GM21528 (cell line): ENCODE data around the gene KLHDC2.
A peak's percentile ranks its signal among the peaks of the same experiment; 100 is the strongest.
"Not testable (repeated sequence)": the region's sequence is repeated elsewhere in the genome, so short reads cannot be mapped to it uniquely, and the experiment has no call there.

Experiments
- ATAC-seq: cut with Tn5 transposase; IDR thresholded peaks from one replicate; pipeline ENCODE4 v1.9.1; 2021; ENCODE audit warnings: mild to moderate bottlenecking, moderate library complexity; ENCODE audit not compliant: unreplicated experiment, low FRiP score

The KLHDC2 gene, protein sequence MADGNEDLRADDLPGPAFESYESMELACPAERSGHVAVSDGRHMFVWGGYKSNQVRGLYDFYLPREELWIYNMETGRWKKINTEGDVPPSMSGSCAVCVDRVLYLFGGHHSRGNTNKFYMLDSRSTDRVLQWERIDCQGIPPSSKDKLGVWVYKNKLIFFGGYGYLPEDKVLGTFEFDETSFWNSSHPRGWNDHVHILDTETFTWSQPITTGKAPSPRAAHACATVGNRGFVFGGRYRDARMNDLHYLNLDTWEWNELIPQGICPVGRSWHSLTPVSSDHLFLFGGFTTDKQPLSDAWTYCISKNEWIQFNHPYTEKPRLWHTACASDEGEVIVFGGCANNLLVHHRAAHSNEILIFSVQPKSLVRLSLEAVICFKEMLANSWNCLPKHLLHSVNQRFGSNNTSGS

DNA sequence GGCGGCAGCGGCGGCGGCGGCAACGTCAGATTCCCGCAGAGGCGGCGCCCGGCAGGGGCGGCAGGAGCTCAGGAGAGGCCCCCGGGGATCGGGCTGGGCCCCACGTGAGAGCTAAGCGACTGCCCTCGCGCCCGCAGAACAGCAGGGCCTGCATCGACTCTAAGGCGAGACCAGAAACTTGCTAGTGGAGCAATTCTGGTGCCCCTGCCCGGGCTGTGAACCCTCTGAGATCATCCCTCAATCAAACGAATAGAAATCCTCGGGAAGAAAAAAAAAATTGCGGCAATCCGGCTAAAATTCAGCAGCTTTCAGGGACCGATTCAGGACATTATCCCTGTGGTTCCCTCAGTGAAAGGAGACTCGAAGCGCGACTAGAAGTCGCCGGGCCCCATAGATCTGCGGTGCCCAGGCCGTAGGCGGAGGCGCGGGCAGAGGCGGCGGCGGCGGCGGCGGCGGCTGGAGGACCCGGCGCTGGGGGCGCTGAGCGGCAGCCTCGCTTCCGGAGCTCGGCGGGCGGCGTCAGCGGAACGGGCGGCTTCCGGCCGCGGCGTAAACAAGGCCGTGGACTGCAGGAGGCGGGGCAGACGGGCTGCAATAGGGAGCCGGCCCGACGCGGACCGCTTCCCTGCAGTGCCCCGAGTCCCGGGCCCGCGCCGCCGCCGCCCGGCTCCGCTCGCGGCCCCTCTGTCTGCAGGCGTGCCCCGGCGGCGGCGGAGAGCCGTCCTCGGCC is at the start of gene KLHDC2:
KLHDC2 (plus strand) TSS at position 583 of the 730 bp plus-strand sequence. CDS start 316 bp downstream, outside the sequence.
- peak; percentile 94 for ATAC-seq

DNA sequence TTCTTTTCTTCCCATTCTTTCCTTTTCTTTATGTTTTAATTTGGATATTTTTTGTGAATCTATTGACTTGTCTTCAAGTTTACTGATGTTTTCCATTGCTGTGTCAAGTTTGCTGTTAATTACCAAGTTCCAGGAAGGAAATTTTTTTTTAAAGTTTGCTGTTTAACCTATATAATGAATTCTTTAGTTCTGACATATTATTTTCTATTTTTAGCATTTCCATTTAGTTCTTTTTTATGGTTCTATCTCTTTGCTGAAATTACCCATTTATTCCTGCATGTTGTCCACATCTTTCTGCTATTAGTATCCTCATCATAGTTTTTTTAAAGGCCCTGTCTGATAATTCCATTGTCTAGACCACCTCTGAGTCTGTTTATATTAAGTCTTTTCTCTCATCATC is 47.2 kb upstream of the KLHDC2 start:
- no peak for ATAC-seq

DNA sequence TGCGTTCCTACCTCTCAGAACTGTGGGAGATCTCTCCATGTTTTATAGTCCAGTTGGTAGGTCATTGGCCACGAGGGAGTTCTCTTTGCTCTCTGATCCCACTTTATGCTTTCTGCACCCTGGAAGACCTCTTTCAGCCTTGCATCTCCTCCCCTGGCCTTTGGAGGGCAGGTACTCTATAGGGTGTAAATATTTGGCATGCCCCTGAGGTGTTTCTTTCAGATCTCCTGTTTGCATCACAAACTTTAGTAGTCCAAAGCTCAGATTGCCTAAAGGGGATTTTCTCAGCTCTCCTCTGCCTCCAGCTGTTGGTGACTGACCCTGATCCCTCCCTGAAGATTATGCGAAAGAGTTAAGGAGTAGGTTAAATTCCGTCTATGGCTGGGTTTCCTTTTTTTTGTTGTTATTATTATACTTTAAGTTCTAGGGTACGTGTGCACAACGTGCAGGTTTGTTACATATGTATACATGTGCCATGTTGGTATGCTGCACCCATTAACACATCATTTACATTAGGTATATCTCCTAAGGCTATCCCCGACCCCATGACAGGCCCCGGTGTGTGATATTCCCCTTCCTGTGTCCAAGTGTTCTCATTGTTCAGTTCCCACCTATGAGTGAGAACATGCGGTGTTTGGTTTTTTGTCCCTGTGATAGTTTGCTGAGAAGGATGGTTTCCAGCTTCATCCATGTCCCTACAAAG is 46.1 kb upstream of the KLHDC2 start:
- not testable (repeated sequence) for ATAC-seq

DNA sequence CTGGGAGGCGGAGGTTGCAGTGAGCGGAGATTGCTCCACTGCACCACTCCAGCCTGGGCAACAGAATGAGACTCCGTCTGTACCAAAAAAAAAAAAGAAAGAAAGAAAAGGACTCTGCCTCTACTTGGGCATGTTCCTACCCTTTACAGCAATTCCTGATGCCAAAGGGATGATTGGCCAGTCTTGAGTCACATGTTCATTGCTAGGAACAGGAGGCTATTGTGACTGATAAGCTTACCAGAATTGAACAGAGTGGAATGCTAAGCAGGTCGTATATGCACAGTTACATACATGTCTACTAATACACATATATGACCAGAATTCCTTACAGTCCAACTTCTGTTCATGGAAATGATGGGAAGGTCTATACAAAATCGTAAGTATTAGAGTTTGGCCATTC is 40.8 kb upstream of the KLHDC2 start:
- ATAC-seq: no peak

DNA sequence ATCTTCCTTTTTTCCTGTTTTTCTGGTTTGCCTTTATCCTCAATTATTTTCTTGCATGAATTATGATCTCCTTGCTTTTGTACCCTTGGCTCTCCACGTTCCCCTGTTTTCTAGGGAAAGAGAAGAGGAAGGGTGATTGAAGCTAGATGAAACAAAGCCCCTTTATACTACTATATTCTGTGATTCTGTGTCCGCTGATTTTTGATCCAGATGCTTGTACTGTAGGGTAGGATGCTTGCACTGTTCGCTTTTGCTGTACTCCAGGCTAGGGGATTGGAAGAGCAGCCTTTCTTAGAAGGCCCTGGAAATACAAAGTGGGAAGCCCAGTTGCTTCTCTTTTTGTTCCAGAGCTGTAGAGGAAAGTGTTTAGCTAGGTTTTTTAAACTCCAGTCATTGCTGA is 35.1 kb upstream of the KLHDC2 start:
- no peak for ATAC-seq

DNA sequence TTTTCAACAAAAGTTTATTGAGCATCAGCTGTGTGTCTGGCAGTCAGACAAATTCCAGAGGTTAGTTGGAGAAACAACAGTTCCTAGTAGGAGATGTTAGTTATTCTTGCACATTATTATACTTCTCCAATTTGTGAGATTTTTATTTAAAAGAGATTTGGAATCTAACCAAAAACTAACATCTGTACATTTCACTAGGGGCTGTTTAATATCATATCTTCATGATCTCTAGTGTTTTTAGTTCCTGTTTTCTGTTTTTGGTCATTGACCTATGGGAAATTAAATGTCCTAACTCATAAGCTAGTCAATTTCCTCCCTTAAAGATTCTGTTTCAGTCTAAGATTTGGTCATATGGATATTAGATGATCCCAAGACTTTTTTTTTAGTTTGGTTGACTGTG is 34.1 kb upstream of the KLHDC2 start:
- ATAC-seq: no peak

DNA sequence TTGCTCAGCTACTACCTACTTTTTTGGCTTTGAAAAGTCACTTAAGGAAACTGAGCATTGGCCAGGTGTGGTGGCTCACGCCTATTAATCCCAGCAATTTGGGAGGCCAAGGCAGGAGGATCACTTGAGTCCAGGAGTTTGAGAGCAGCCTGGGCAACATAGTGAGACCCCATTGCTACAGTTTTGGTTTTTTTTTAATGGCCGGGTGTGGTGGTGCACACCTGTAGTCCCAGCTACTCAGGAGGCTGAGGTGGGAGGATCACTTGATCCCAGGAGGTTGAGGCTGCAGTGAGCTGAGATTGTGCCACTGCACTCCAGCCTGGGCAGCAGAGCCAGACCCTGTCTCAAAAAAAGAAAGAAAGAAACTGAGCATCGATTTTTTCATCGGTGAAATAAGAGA is 32.3 kb upstream of the KLHDC2 start:
- ATAC-seq: not testable (repeated sequence)

DNA sequence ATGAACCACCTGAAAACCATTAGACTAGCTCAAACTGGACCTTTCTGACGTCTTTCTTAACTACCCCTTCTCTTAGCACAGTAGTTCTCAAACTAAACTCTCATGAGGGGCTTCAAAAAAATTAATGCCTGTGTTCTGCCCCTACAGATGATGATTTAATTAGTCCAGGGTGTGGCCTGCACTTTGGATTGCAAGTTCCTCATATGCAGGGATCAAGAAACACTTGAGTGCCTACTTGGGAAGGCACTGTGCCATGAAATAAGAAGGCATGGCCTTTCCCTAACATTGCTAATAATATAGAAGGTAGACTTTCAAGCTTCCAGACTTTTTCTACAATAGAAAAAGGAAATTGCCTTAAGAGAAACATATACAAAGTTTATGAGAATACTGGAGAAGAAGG is 22.8 kb upstream of the KLHDC2 start:
- no peak for ATAC-seq

DNA sequence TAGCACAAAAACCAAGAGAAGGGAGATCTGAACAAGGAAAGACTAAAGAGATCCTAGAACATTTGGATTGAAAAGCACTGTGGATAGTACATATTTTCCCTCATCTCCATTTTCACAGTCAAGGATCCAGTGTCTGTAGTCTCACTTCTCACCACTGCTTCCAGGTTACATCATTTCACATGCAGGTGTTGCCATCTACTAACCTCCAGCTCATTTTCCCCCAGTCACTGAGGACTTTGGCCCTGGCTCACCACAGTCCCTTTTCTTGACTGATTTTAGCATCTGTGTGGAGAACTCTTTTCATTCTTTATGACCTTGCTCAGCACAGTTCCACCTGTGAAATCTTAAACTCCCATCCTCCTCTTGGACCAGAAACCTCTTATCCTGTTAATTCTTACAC is 21.5 kb upstream of the KLHDC2 start:
- not testable (repeated sequence) for ATAC-seq

DNA sequence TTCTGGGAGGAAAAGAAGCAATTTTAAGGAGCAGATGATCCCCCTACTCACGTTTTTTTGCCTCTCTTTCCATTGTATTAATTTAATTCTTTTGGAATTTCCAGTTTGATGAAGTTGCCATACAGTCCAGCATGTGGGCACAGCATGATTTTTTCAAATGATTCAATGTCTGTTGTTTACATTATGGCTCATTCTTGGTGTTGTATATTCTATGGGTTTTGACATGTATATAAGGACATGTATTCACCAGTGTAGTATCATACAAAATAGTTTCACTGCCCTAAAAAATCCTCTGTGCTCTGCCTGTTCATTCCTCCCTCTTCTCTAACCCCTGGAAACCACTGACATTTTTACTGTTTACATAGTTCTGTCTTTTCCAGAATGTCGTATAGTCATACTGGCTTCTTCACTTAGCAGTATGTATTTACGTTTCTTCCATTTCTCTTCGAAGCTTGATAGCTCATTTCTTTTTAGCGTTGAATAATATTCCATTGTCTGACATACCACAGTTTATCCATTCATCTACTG is 13.3 kb upstream of the KLHDC2 start:
- no peak for ATAC-seq

DNA sequence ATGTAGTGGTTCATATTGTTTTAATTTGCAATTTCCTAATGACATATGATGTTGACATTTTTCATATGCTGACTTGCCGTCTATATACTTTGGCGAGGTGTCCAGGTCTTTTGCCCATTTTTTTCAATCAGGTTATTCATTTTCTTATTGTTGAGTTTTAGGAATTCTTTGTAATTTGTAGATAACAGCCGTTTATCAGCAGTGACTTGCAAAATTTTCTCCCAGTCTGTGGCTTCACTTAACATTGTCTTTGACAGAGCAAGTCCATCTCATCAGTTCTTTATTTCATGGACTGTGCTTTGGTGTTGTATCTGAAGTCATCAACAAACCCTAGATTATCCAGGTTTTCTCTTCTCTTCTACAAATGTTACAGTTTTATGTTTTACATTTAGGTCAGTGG is 12.6 kb upstream of the KLHDC2 start:
- no peak for ATAC-seq

DNA sequence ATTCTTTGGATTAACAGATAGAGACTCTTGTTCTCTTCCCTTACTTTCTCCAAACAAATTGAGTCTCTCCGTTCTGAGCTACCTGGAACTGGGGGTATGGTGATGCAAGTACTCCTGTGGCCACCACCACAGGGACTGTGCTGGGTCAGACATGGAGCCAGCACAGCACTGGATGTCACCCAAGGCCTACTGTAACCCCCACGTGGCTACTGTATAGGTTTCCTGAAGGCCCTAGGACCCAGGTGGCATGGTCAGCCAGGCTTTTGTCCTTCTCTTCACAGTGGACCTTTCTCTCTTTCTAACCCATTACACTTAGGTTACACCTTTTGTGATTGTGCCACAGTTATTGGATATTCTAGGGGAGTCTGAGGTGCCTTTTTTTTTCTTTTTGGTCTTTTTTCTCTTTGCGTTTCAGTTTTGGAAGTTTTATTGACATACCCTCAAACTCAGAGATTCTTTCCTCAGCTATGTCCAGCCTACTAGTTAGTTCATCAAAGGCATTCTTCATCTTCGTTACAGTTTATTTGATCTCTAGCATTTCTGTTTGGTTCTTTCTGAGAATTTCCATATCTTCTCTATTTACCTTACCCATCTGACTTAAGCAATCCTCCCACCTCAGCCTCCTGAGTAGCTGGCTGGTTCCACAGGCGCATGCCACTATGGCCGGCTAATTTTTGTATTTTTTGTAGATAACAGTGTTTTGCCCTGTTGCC is 6.0 kb upstream of the KLHDC2 start:
- ATAC-seq: no peak

DNA sequence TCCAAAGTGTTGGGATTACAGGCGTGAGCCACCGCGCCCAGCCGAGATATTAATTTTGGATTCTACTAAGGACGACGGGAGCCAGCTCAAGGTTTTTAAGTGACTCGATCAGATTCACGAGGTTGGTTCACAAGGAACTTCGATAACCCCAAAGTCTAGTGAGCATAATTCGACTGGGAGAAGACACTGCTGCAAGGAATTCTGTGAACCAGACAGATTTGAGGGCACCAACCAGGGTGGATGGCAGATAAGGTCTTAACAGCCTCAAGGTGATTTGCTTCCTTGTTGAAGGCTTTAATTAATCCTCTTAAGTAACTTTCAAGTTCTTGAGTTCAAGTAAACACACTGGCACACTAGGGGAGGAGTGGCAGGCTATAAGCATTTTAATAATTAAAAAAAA is 1.1 kb upstream of the KLHDC2 start:
- no peak for ATAC-seq

DNA sequence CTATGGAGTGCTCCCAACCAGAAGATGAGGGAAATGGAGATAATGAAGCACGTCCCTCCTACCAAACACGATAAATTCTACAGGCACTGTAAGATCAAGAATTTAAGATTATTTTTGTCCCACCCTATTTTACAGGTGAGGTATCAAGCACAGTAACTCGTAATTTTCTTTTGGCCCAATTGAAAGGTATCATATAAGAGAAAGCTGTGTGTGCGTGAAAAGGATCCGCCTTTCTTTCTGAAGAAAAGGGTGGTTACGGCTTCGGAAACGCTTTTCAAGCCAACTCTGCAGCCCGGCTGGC is 733 bp upstream of the KLHDC2 start:
- ATAC-seq: no peak

DNA sequence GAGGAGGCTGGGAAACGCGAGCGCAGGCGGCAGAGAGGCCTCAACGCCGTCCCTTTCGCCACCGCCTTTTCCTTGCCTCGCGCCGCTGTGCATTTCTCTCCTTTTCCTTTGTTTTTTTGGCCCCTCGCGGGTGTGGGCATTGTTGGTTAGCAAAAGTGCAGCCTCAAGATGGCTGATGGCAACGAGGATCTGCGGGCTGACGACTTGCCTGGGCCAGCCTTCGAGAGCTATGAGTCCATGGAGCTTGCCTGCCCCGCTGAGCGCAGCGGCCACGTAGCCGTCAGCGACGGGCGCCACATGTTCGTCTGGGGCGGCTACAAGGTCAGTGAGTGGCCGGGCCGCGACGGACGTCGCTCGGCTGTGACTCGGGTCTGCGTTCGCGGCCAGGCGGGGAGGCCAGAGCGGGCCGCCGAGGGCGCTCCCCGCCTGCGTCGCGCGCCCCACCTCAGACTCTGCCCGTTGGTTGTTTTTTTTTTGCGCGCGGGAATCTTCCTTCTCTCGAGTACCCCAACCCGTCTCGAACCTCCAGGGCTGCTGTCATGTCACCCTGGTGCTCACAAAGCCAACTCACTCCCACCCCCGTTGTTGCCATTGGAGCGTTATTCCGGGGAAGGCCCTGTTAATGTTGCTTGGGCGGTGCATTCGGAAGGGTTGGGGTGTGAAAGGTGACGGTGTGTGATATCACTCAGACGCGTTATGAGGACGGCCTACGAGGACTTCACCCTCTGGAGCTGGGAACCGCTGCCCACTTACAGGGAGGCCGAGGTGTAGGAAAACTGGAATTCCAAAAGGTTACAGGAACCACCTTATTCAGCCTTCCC is 558 bp downstream of the KLHDC2 start:
- ATAC-seq: peak; percentile 34

DNA sequence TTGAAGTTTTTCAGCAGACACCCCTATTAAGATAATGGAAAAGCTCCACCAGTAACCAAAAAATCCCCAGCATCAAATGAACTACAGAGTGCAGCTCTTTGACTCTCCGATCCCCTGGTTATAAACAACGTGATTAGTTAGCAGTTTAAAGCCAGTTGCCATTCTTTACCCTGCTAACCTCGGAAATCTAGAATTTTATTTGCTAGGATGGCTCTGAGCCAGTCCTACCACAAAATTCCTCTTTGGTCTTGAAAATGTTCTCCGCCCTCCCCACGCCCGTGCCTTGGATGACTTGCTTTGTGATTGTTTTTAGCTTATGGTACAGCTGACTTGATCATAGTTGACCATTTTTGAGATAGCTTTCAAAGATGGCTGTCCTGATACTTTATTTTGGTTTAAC is 1.2 kb downstream of the KLHDC2 start:
- no peak for ATAC-seq

DNA sequence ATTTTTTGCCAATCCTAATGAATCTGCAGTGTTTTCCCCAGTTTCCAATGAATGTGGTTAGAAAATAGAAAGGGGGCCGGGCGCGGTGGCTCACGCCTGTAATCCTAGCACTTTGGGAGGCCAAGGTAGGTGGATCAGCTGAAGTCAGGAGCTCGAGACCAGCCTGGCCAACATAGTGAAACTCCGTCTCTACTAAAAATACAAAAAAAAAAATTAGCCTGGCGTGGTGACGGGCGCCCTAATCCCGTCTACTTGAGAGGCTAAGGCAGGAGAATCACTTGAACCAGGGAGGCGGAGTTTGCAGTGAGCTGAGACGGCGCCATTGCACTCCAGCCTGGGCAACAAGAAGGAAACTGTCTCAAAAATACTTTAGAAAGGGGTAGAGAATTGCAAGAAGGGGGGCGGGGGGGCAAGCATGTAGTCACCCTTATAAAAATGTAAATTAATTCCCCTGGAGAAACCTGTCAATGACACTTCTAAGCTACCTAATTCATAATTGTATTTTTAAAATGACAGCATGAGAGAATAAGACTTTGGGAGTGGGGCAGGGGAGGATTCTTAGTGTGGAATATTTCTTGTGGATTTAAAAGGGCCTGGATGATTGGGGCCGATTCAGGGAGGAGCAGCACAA is 1.7 kb downstream of the KLHDC2 start:
- no peak for ATAC-seq

DNA sequence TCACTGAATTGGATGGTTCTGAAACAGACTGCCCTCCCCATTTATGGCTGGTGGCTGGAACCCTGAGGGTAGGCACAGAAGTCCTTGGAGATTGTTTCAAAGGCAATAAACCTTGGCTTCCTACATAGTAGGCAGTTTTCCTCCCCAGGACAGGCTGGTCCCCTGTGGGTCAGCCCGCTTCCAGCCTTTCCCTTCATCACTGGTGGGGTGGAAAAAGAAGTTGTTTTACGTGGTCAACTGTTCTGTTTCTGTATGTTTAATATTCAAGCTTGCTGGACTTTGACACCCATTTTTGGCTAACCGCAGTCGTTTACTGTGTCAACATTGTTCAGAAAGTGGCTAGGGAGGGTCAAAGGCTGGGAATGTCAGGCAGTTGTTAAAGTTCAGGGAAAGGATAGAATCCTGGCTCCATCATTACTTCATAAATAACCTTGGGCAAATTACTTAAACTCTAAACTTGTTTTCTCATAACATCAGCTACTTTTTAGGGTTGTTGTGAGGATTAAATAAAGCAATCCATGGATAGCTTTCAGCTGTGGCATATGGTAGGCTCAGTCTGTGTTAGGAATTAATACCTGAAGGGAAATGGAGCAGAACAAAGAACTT is 2.4 kb downstream of the KLHDC2 start:
- no peak for ATAC-seq

DNA sequence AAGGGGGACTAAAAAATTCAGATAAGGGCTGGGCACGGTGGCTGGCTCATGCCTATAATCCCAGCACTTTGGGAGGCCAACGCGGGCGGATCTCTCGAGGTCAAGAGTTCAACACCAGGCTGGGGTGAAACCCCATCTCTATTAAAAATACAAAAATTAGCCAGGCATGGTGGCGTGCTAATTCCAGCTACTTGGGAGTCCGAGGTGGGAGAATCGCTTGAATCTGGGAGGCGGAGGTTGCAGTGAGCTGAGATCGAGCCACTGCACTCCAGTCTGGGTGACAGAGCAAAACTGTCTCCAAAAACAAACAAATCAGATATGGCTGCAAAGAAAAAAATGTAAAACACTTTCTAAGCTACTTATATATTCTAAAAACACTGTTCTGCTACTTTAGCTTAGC is 3.7 kb downstream of the KLHDC2 start:
- ATAC-seq: not testable (repeated sequence)
